ENCODE data around the gene PTPRE. TPM values are rescaled to one million over a fixed set of nuclear protein-coding genes. Genes with fewer than 3 reads are reported as not detected.

PTPRE gene
- total and polyA plus RNA-seq, 8 donors = 6.8 to 88.7 (median 9.3) TPM

GRCh38 chr10:127937069-127937468 is 30.2 kb downstream of the PTPRE start:
- TF ChIP-seq CTCF (IDR thresholded peaks at IDR 0.05) = no peak
- no peaks in the 10 kb centered on the region for H3K27me3 ChIP-seq
- DNase-seq = no peak

DNA sequence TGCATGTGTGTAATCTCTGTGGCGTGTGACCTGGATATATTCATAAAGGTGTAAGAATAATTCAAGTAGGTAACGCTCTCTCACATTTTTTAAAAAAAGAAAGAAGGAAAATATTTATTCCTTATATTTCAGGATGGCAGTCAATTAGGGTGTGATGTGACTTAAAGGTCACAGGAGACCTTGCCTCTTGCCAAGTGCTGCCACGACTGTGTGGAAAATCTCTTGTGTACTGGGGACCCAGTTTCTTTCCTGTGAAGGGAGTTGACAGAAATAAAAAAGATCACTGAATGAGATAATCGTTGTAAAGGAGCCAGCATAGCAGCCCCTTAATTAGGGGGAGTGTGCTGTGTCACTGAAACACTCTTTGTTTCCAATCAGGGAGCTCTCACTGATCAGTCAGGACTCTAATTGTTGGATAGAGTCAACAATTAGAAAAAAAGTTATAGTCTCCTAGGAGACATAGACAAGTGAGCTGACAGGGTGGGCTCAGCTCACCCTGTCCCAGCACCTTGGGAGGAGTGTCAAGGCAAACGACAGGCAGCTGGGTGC is 31.1 kb downstream of the PTPRE start:
- TF ChIP-seq CTCF (IDR thresholded peaks at IDR 0.05) = no peak
- no peaks in the 10 kb centered on the region for H3K27me3 ChIP-seq
- no peaks in the 10 kb centered on the region for H3K9me3 ChIP-seq
- no peaks in the 10 kb centered on the region for H3K4me1 ChIP-seq
- peaks cover 0 to 16% of the 10 kb centered on the region in 2 donors for H3K36me3 ChIP-seq
- DNase-seq = no peak
- ATAC-seq = no peak
- intact Hi-C loops (cut with DNase I) = no loop called here
- H3K27ac ChIP-seq = no peak overlapping the region
- no peak overlapping the region for H3K4me3 ChIP-seq

More at GRCh38 chr10:127937069-127937468, 30.2 kb downstream of the PTPRE start:
- no peak overlapping the region for H3K27ac ChIP-seq
- no peaks in the 10 kb centered on the region for H3K4me1 ChIP-seq
- intact Hi-C loops (cut with DNase I) = no loop called here
- peaks cover 0 to 24% of the 10 kb centered on the region in 2 donors for H3K36me3 ChIP-seq
- peak; percentile 42 for ATAC-seq
- no peak overlapping the region for H3K4me3 ChIP-seq
- H3K9me3 ChIP-seq = no peaks in the 10 kb centered on the region

DNA sequence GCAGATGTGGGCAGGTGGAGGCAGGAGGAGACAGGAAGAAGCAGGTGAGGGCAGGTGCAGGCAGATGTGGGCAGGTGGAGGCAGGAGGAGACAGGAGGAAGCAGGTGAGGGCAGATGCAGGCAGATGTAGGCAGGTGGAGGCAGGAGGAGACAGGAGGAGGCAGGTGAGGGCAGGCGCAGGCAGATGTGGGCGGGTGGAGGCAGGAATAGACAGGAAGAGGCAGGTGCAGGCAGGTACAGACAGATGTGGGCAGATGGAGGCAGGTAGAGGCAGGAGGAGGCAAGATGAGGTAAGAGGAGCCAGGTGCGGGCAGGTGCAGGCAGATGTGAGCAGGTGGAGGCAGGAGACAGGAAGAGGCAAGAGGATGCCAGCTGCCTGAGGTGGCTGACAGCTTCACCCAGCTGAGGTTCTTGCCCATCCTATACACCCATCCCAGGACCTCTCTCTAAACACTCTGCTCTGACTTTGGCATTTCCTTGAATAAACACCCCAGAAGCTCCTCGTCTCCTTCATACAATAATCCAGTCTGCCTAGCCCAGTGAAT is 33.0 kb downstream of the PTPRE start:
- Histone ChIP-seq H3K4me1 (peaks cover 0 to under 1% of the 10 kb centered on the region in 2 donors), H3K4me3 (no peak overlapping the region), H3K36me3 (peaks cover 0 to 11% of the 10 kb centered on the region in 2 donors), H3K27ac (no peak overlapping the region), H3K27me3 (no peaks in the 10 kb centered on the region), H3K9me3 (no peaks in the 10 kb centered on the region)
- ATAC-seq (no peak), DNase-seq (no peak)
- intact Hi-C loops (cut with DNase I) = no loop called here
- no peak for TF ChIP-seq CTCF (IDR thresholded peaks at IDR 0.05)

DNA sequence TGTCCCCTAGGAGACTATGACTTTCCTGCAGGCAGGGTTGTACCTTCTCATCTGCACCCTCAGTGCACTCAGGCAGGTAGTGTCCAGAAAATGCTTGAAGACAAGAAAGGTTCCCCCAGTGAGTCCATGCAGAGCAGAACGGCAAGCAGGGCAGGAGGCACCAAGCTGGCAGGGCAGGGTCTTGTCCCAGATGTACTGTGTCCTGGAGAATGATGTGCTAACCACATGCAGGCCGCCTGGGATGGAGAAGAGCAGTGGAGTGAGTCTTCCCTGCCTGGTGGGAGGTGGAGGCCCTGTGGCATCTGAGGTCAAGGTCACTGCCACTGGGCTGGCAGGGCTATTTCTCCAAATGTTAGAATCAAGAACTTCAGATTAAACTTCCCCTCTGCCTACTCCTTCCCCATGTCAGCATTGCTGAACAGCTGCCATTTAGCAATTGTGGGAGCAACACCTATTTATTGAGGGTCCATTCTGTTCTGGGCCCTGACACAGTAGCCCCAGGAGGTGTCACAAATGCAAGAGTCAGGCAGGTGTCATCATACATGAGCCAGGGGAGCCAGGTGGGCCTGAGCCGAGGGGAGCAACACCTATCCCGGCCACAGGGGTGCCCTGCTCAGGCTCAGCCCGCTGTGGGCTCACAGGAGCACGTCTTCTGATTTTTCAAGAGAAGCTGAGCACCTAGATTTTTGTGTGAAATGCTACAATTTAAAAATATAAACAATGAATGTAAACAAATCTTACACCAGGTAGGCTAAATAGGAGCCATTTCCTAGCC is 34.1 kb downstream of the PTPRE start:
- intact Hi-C loops (cut with DNase I) = no loop called here
- Histone ChIP-seq H3K27ac (no peak overlapping the region), H3K4me1 (peaks cover 0 to 12% of the 10 kb centered on the region in 2 donors), H3K27me3 (no peaks in the 10 kb centered on the region), H3K9me3 (no peaks in the 10 kb centered on the region), H3K4me3 (no peak overlapping the region), H3K36me3 (peaks cover 0 to under 1% of the 10 kb centered on the region in 2 donors)
- DNase-seq = no peak
- no peak for ATAC-seq
- no peak for TF ChIP-seq CTCF (IDR thresholded peaks at IDR 0.05)

GRCh38 chr10:127942811-127943210 is 35.9 kb downstream of the PTPRE start:
- no peak for TF ChIP-seq CTCF (IDR thresholded peaks at IDR 0.05)
- no peak overlapping the region for H3K27ac ChIP-seq
- peaks cover 0 to 26% of the 10 kb centered on the region in 2 donors for H3K4me1 ChIP-seq

More at GRCh38 chr10:127942811-127943210, 35.9 kb downstream of the PTPRE start:
- no peaks in the 10 kb centered on the region for H3K27me3 ChIP-seq
- H3K36me3 ChIP-seq = no peaks in the 10 kb centered on the region
- no peaks in the 10 kb centered on the region for H3K9me3 ChIP-seq
- intact Hi-C loops (cut with DNase I) = no loop called here
- no peak for ATAC-seq
- no peak overlapping the region for H3K4me3 ChIP-seq
- no peak for DNase-seq
